Endothelial cell of umbilical vein (primary cell): Measurements from ENCODE around the gene IGSF9. TPM values are rescaled to one million over a fixed set of nuclear protein-coding genes. Genes with fewer than 3 reads are reported as not detected.

Experiments
- BruUV-seq: library from RNA; stranded (reverse); fragments of 400-500 nt; replicated peaks from 2 replicates; lab custom pipeline; 2021; lab: Mats Ljungman, UMichigan
- CTCF ChIA-PET: fragments of 300-600, 350-600 bp; sonication (Branson Sonifier 250); formaldehyde crosslinking; loops from one replicate; lab custom pipeline; 2021; ENCODE audit warnings: antibody characterized with exemption, inconsistent platforms; lab: Charles Lee
- POLR2A ChIA-PET: fragments of 300-600, 350-600 bp; sonication (Branson Sonifier 250); formaldehyde crosslinking; loops from one replicate; lab custom pipeline; 2021; ENCODE audit warnings: antibody characterized with exemption, inconsistent platforms; lab: Charles Lee
- DNase-seq: peaks from one replicate; pipeline ENCODE4 v3.0.0-alpha.2; 2011; ENCODE audit warnings: low read depth, low spot score
- FAIRE-seq: peaks from 2 replicates; lab custom pipeline; 2011; peaks lifted over from hg19 to GRCh38; lab: Jason Lieb, UNC
- H2AFZ ChIP-seq: 2 replicates; pipeline ENCODE4 v1.6.0; 2012; ENCODE audit warnings: low read depth, low read length, control low read depth, inconsistent platforms
- H3K27ac ChIP-seq: 2 replicates; pipeline ENCODE4 v1.5.1; 2011; ENCODE audit warnings: low read depth, mild to moderate bottlenecking, control low read depth, low read length, moderate library complexity; ENCODE audit not compliant: insufficient read depth
- H3K27me3 ChIP-seq, 2 experiments: 2 replicates each; pipeline versions ENCODE4 v1.6.0 to v1.6.1; 2011; ENCODE audit warnings: low read length in 2 of 2, mixed read lengths in 1 of 2; ENCODE audit not compliant: control insufficient read depth in 2 of 2, insufficient read depth in 2 of 2
- H3K36me3 ChIP-seq, 2 experiments: 2 replicates in 1 of 2; 3 replicates in 1 of 2; pipeline ENCODE4 v1.5.1; 2011; ENCODE audit warnings: low read length in 2 of 2, mild to moderate bottlenecking in 1 of 2, moderate library complexity in 1 of 2; ENCODE audit not compliant: control insufficient read depth in 2 of 2, insufficient read depth in 2 of 2; ENCODE audit errors: extremely low read depth in 1 of 2
- H3K4me1 ChIP-seq: 3 replicates; pipeline ENCODE4 v1.5.1; 2011; ENCODE audit warnings: mild to moderate bottlenecking, low read length; ENCODE audit not compliant: control insufficient read depth, insufficient read depth; ENCODE audit errors: extremely low read depth
- H3K4me2 ChIP-seq: 2 replicates; pipeline ENCODE4 v1.6.1; 2011; ENCODE audit warnings: low read length, control low read depth, mixed read lengths; ENCODE audit not compliant: insufficient read depth
- H3K4me3 ChIP-seq, 3 experiments: fragments of 200-600 bp in 1 of 3; sonication (generic), shearing (Covaris generic) in 1 of 3; replicated peaks in 1 of 3; 2 replicates each; pipeline ENCODE4 v1.5.1; 2011 to 2016; ENCODE audit warnings: control low read depth in 3 of 3, low read length in 3 of 3, mild to moderate bottlenecking in 2 of 3, inconsistent platforms in 1 of 3, low read depth in 1 of 3, moderate library complexity in 1 of 3; ENCODE audit not compliant: insufficient read depth in 1 of 3
- H3K79me2 ChIP-seq: 2 replicates; pipeline ENCODE4 v1.6.0; 2012; ENCODE audit warnings: low read length, inconsistent platforms; ENCODE audit not compliant: control insufficient read depth, insufficient read depth
- H3K9ac ChIP-seq: replicated peaks from 2 replicates; pipeline ENCODE3; 2011; ENCODE audit warnings: low read length, control low read depth; ENCODE audit not compliant: insufficient read depth; ENCODE audit errors: extremely low read depth
- H3K9me1 ChIP-seq: replicated peaks from 3 replicates; pipeline ENCODE4 v1.6.0; 2011; ENCODE audit warnings: mild to moderate bottlenecking, low read length; ENCODE audit not compliant: control insufficient read depth, insufficient read depth; ENCODE audit errors: extremely low read depth
- H3K9me3 ChIP-seq: replicated peaks from 2 replicates; pipeline ENCODE4 v1.5.1; 2012; ENCODE audit warnings: low read length, inconsistent platforms; ENCODE audit not compliant: control insufficient read depth, insufficient read depth
- H4K20me1 ChIP-seq: replicated peaks from 2 replicates; pipeline ENCODE3; 2011; ENCODE audit warnings: mild to moderate bottlenecking, low read length; ENCODE audit not compliant: control insufficient read depth, insufficient read depth; ENCODE audit errors: extremely low read depth
- EZH2 ChIP-seq: IDR thresholded peaks from 2 replicates; pipeline ENCODE4 v1.6.1; 2012; ENCODE audit warnings: borderline replicate concordance, low read depth, mild to moderate bottlenecking, moderate library complexity, low read length, inconsistent platforms; ENCODE audit not compliant: severe bottlenecking
- FOS ChIP-seq: IDR thresholded peaks from 2 replicates; pipeline ENCODE4 v1.6.1; 2011; ENCODE audit warnings: mild to moderate bottlenecking, low read length, moderate library complexity, borderline replicate concordance; ENCODE audit not compliant: insufficient read depth
- GATA2 ChIP-seq: IDR thresholded peaks from 2 replicates; pipeline ENCODE4 v1.7.0; 2011; ENCODE audit warnings: low read depth, mild to moderate bottlenecking, moderate library complexity, mixed read lengths, low read length; ENCODE audit not compliant: insufficient read length, insufficient read depth
- JUN ChIP-seq: IDR thresholded peaks from 2 replicates; pipeline ENCODE4 v1.6.1; 2011; ENCODE audit warnings: borderline replicate concordance, low read depth; ENCODE audit not compliant: insufficient read length, insufficient read depth
- MYC ChIP-seq: IDR thresholded peaks from one replicate; pipeline ENCODE4 v1.6.1; 2011; ENCODE audit warnings: mild to moderate bottlenecking, low read depth, low read length
- POLR2A ChIP-seq: IDR thresholded peaks from 2 replicates; pipeline ENCODE4 v1.6.1; 2012; ENCODE audit warnings: low read depth, mild to moderate bottlenecking, control low read depth, low read length
- POLR2AphosphoS5 ChIP-seq: IDR thresholded peaks from 2 replicates; pipeline ENCODE4 v1.6.1; 2012; ENCODE audit warnings: low read depth, mild to moderate bottlenecking, control low read depth, low read length, moderate library complexity; ENCODE audit not compliant: insufficient read depth
- dilution Hi-C: fragments of 300-500 bp; cut with MboI; formaldehyde crosslinking; loops from one replicate; pipeline ENCODE4 v1.15.0; 2019; ENCODE audit warnings: low sequenced_read_pairs; ENCODE audit not compliant: extremely low pct_ligation_motif_present
- intact Hi-C: fragments of 100-400 bp; cut with micrococcal nuclease; formaldehyde crosslinking; loops from one replicate; pipeline ENCODE4 v1.10.0; 2022
- polyA plus RNA-seq, 4 experiments: library from polyadenylated mRNA; depleted of rRNA in 3 of 4; stranded (reverse) in 3 of 4; unstranded in 1 of 4; fragments of >200 nt; gene quantifications; 2 replicates each; pipeline versions ENCODE4 v1.2.1 to v1.2.3, GENCODE V29; 2011 to 2012; ENCODE audit warnings: missing spikeins in 1 of 4
- total RNA-seq: library from RNA; stranded (reverse); gene quantifications from 2 replicates; pipeline ENCODE4 v1.2.3, GENCODE V29; 2021
- TF ChIP-seq, protein P1 (sequence below), 2 donors: IDR thresholded peaks; 1 replicate in 1 of 2; 2 replicates in 1 of 2; pipeline ENCODE4 v1.5.1; 2011; ENCODE audit warnings: low read length in 2 of 2, mild to moderate bottlenecking in 2 of 2, moderate library complexity in 2 of 2, control low read depth in 1 of 2, inconsistent platforms in 1 of 2, low read depth in 1 of 2; ENCODE audit not compliant: insufficient read depth in 1 of 2; ENCODE audit errors: extremely low read depth in 1 of 2
- TF ChIP-seq, protein P2 (sequence below): IDR thresholded peaks from 2 replicates; pipeline ENCODE4 v1.6.1; 2011; ENCODE audit not compliant: insufficient read depth, insufficient read length

Gene IGSF9
- total and polyA plus RNA-seq, 2 donors (not counting 3 experiments of a cell fraction or from before 2014, with no cell fraction given): 0.15 TPM

DNA sequence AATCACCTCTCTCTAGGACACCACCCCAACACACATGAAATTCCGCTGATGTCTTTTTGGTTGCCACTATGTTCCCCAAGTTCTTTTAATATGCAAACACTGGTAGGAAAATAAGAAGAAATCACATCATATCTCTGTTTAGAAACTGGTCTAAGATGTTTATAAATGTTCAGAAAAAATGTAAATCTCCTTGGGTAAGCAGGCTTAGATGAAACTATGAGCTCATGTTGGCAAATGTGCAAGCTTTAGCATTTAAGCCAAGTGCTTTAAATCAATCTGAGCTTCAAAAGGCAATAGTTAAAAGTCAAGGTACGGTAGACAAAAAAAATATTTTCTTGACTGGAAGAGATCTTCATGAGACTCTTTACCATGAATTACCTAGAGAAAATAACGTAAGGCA is 33.8 kb upstream of the IGSF9 start:
- H4K20me1 ChIP-seq: no peaks in the 10 kb centered on the region
- no peak overlapping the region for H3K27ac ChIP-seq
- no peaks in the 10 kb centered on the region for H3K4me1 ChIP-seq
- dilution Hi-C loops (no loop called here), intact Hi-C loops (no loop called here)
- H3K27me3 ChIP-seq: peaks cover 12 to 13% of the 10 kb centered on the region in 2 experiments
- FAIRE-seq: no peak
- TF ChIP-seq POLR2AphosphoS5 (no peak), MYC (no peak), JUN (no peak), POLR2A (no peak), FOS (no peak), GATA2 (no peak), EZH2 (no peak)
- TF ChIP-seq, protein P1, sequence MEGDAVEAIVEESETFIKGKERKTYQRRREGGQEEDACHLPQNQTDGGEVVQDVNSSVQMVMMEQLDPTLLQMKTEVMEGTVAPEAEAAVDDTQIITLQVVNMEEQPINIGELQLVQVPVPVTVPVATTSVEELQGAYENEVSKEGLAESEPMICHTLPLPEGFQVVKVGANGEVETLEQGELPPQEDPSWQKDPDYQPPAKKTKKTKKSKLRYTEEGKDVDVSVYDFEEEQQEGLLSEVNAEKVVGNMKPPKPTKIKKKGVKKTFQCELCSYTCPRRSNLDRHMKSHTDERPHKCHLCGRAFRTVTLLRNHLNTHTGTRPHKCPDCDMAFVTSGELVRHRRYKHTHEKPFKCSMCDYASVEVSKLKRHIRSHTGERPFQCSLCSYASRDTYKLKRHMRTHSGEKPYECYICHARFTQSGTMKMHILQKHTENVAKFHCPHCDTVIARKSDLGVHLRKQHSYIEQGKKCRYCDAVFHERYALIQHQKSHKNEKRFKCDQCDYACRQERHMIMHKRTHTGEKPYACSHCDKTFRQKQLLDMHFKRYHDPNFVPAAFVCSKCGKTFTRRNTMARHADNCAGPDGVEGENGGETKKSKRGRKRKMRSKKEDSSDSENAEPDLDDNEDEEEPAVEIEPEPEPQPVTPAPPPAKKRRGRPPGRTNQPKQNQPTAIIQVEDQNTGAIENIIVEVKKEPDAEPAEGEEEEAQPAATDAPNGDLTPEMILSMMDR (IDR thresholded peaks at IDR 0.05; ENCODE audit: extremely low read depth in 1 of 2, insufficient read depth in 1 of 2, low read depth in 1 of 2, low read length in 2 of 2): no peak
- TF ChIP-seq, protein P2, sequence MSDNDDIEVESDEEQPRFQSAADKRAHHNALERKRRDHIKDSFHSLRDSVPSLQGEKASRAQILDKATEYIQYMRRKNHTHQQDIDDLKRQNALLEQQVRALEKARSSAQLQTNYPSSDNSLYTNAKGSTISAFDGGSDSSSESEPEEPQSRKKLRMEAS: no peak
- no peaks in the 10 kb centered on the region for H3K36me3 ChIP-seq
- BruUV-seq: no TSS peak
- H3K4me2 ChIP-seq: no peak overlapping the region
- H2AFZ ChIP-seq: no peak overlapping the region
- H3K4me3 ChIP-seq: no peak overlapping the region
- CTCF ChIA-PET: no interaction called here
- no peak overlapping the region for H3K9ac ChIP-seq
- H3K79me2 ChIP-seq: no peaks in the 10 kb centered on the region
- no peaks in the 10 kb centered on the region for H3K9me3 ChIP-seq
- POLR2A ChIA-PET: no interaction called here
- DNase-seq: no peak
- H3K9me1 ChIP-seq: no peaks in the 10 kb centered on the region
